GM19035 (cell line): ENCODE results near the gene HOXA9.

Source experiments
- ATAC-seq: cut with Tn5 transposase; IDR thresholded peaks from one replicate; pipeline ENCODE4 v1.9.1; 2021; ENCODE audit not compliant: unreplicated experiment

Gene HOXA9

DNA sequence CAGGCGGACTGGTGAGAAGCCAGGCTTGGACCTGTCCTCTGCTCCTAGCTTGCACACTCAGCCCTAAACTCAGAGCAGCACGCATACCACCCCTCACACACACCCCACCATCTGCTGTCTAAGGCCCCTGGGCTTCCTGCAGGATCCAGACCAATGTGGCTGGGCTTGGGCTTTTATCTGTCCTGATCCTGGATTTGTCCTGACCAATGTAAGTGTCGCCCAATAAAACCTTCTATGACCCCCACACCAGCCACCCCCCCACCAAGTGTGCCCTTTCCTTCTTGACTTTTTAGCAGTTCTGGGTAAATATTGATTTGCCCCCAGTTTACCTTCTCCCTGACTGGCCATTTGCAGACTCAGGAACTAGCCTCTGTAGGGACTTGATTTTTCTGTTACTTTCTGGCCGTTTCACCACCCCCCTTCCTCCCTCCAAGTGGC is 36.3 kb upstream of the HOXA9 start:
- no peak for ATAC-seq

DNA sequence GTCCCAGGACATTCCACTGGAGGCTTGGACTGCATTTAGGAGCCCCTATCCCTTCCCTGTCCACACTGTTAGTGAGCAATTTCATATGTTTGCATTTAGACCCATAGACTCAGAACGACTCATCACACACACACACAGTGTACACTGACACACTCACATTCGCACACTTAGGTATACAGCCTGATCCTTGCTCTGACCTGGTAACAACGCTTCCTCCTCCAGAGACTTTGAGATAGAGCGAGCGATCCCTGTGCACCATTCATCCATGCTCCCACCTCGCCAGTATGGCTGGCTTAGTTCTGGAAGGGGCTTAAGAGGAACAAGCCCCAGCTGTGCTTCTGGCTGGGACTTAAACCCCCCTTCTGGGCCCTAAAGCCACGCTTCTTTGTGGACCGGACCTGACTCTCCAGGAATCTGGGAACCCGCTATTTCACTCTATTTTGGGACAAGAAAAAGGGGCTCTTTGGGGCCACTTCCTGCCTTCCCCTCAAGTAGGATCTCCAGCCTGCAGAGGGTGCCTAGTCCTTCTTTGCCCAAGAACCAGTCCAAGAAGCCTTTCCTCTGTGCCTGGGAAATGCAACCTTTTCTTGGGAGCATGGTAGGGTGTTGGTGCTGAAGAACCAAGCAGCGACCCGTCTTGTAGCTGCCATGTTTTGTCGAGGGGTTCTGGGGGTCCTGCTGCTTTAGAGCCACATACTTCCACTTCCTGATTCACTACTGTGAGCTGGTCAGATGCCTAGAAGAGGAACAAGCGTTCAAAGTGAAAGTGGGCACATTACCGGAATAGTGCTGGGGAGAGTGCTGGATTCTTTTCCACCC is 35.6 kb upstream of the HOXA9 start:
- no peak for ATAC-seq

DNA sequence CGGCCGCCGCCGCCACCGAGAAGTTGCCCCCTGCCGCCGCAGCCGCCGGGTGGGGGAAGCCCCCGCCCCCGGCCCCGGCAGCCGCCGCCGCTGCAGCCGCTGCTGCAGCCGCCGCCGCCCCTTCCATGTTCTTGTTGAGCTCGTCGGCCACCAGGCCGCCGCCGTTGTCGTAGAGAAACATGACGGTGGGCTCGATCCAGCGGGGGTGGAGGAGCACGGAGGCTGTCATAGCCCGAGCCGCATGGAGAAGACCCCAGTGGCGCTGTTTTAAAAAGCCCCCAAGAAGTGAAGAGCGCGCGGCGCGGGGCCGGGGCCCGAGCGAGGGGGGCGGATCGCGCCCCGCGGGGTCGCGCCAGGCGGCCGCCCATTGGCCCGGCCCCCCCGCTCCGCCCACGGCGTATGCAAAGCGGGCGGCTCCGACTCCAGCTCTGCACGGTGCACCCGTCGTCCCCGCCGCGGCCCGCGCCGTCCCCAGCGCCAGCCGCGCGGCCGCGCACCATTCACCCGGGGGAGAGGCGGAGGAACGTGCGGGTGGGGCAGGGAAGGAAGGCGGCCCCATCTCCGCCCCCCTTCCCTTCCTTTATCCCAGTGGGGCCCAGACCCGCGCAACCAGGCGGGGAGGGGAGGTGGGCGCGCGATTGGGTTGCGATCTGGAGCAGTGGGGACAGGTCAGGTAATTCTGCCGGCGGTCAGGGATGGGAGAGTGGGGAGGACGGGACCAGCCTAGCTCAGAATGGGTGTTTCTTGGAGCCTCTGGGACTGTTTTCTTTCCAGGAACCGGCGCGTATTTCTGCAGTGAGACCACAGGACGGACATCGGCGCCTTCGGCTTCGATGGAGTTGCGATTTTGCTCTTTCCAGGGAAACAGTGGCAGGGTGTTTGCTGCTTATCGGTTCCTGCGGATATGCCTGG is 34.8 kb upstream of the HOXA9 start, which contains the start of gene HOXA13:
TSS of gene HOXA13 (minus strand) at position 243 of the 912 bp plus-strand sequence. CDS start at position 229, 14 bp downstream.
- peak; percentile 72 for ATAC-seq

- no peak for ATAC-seq
These were observed 33.8 kb upstream of the HOXA9 start for GRCh38 chr7:27198871-27199801.

GRCh38 chr7:27198138-27198841 is 33.0 kb upstream of the HOXA9 start:
- ATAC-seq, result no peak

DNA sequence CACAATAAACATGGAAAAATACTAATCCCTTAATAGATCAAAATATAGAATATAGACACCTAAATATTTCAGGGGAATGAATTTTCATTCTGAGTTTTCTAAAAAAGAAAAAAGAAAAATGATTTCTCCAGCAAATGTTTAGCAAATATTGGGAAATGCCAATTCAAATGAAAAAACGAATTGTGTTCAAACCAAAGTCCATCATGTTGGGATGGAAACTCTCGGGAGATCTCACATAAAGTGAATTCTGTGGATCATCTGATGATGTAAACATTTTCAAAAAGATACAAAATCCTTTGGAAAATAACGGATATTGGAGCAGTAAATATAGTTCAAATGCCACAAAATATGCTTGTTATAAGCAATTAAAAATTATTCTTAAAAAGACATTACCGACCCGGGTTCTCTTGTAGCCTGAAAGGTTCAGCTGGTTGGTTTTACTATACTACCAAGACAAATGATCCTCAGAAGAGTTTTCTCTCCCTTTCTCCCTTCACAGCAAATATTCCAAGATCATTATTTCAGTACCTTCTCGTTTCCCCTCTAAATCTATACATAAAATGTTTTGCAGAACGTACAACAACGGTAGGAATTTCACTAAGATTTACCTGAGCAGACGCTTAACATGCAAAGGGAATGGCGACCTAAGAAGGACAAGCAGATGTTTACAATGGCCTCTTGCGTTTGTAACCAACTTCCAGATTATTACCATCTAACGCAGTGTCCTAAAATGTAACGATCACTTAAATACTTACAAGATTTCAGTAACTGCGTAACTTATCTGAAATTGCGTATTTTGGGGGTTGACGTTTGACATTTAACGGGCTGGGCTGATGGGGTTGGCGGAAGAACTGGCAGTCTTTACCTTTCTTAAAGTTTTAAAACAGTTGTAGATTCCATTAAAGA is 32.1 kb upstream of the HOXA9 start:
- ATAC-seq, result no peak

GRCh38 chr7:27196287-27196767 is 31.0 kb upstream of the HOXA9 start:
- ATAC-seq, result no peak

DNA sequence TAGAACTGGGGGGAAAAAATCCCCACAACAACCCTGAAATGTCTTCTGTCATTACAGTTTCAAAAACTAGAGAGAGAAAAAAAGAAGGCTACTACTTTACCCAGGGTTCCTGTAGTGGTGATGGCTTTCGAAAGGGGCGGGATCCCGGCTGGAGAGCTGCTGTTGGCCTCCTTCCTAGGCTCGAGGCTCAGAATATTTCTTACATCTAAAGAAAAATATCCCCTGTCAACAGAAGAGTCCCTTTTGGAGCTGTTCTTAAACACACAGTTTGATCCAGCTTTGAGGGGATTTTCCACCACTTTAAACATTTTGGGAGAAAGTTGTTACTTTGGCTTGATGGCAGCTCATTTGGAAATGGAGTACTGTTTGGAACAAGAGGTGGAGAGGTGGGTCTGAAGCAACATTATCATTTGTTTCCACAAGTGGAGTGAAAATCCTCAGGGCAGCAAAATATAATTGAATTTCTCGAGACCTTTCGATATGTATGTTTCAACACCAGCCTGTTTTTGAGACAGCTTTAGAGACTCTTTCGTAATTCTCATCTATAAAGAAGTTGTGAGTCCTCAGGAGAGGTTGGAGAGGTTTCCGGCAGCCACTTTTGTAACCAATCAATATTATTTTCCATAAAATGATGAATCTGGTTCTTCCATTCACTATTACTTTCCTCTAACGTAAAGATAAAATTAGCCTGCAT is 29.5 kb upstream of the HOXA9 start:
- ATAC-seq, result no peak

GRCh38 chr7:27194002-27194352 is 28.6 kb upstream of the HOXA9 start:
- ATAC-seq, result no peak

DNA sequence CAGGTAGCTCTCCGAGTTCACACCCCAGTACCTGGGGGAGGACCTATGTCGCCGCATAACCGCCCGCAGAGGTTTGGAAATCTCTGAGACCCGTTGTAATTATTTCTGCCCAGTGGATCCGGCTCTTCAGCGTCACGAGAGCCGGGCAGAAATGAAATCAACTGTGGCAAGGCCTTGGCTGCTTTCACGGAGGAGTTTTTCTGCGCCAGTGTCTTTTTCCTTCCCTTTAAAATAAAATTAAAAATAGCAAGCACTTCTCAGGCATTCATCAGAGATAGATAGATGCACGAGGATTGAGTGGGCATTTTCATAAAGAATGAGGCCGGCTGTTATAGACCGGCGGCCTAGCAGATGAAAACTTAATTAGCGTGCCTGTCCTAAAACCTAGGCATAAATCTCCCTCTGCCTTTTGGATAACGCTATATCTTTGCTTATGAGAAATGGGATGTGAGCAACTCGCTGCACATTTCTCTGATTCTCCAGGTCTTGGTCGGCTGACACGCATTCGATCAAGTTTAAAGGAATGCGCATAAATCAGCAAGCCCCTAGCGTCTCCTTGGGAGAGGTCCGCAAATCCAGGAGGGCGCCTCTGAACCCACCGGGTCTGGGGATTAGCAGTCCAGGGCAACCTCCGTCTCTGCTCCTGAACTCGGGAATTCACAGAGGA is 28.1 kb upstream of the HOXA9 start:
- ATAC-seq, result no peak

DNA sequence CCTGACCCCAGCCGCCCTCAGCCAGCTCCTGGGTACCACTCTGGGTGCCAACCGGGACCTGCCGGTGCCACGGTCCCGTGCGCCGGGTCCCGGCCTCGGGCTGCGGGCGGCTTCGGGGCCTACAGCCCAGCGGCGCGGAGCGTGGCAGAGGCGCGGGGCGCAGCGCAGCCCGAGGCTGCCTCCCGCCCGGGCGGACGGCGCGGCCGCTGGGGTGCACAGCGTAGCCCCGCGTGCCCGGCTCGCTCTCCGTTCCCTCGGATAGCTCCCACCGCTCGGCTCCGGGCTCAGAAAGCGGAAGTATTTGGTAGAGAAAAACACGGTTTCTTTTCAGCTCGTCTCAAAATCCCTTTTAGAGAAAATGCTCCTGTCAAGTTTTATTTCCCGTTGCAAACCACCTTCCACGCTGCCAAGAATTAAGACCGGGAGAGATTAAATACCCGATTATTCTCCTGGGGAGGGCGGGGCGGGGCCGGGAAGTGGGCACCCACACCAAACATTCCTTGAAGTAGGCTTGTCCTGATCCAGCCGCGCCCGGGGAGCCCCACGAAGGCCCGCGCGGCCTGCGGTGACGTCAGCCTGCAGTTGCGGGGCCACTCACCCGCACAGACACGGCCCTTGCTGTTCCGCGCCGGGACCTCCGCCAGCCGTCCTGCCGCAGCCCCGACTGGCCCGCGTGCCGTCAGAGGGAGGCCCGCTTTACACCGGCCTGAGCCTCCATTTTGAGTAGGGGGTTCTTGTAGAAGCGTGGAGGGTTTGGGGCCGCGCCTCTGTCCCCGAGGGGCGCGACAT is 27.4 kb upstream of the HOXA9 start:
- ATAC-seq, result no peak

DNA sequence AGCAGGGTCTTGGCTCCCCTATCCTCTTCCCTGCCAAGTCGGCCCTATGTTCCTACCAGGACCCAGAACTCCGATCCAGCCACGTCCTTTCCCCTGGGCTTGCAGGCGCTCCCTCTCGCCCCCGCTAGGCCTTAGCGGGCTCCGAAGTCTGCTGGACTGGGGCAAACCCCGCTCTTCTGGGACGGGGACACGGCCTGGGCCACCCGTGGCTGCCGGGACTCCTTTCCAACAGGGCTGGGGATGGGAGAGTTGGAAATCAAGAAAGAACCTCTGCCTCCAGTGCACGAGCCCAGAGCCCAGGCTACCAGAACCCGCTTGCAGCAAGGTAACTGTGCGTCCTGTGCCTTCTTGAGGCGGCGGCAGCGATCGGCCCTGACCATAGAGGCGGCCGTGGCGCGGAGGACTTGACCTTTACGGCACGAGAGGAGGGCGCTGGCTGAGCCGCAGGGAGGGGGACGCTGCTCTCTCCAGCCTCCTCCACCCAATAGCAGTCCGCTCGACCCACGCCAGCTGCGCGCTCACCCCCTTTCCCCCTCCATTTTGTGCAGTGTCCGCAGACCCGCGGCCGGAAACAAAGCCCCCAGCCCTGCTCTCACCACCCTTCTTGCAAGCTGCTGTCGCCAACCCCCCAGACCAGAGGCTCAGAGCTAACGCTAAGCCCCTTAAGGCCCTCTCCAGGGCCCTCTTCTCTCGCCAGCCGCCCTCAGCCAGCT is 26.7 kb upstream of the HOXA9 start:
- no peak for ATAC-seq

- no peak for ATAC-seq
These were observed 25.9 kb upstream of the HOXA9 start for GRCh38 chr7:27191161-27191731.

GRCh38 chr7:27189997-27190748 is 24.8 kb upstream of the HOXA9 start:
- ATAC-seq, result no peak

- ATAC-seq, result no peak
These were observed 24.1 kb upstream of the HOXA9 start for GRCh38 chr7:27189295-27189996.
